ENCODE results near the gene NLRC3.

GRCh38 chr16:3495176-3495575, 82.0 kb downstream of the NLRC3 start, which contains the start of gene C16orf90:
- no peak for TF ChIP-seq POLR2AphosphoS5 (IDR thresholded peaks at IDR 0.05; ENCODE audit: low read depth, low read length)
- no peak for TF ChIP-seq CTCF (IDR thresholded peaks at IDR 0.05)
- TF ChIP-seq, protein P1, sequence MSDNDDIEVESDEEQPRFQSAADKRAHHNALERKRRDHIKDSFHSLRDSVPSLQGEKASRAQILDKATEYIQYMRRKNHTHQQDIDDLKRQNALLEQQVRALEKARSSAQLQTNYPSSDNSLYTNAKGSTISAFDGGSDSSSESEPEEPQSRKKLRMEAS (IDR thresholded peaks at IDR 0.05; ENCODE audit: low read depth): no peak
- TF ChIP-seq TAF1 (IDR thresholded peaks at IDR 0.05; ENCODE audit: borderline replicate concordance, low read depth, low read length): no peak
- TF ChIP-seq ZBTB33 (IDR thresholded peaks at IDR 0.05; ENCODE audit: borderline replicate concordance, low read depth): no peak
- no peak for TF ChIP-seq REST (IDR thresholded peaks at IDR 0.05; ENCODE audit: low read depth, low read length)
- TF ChIP-seq NFIC (IDR thresholded peaks at IDR 0.05; ENCODE audit: borderline replicate concordance): no peak
- TF ChIP-seq JUND (IDR thresholded peaks at IDR 0.05): no peak
- no peak for TF ChIP-seq TCF12 (IDR thresholded peaks at IDR 0.05)
- TF ChIP-seq EZH2phosphoT487 (IDR thresholded peaks at IDR 0.05; ENCODE audit: borderline replicate concordance, low read depth): no peak
